ENCODE data around the gene PPP1R12B.

PPP1R12B gene

GRCh38 chr1:202348509-202349205, at the start of gene PPP1R12B:
Gene PPP1R12B, plus strand, starts transcription at chr1:202348699. Its CDS starts 153 bp downstream, at chr1:202348852.
- in situ Hi-C loops (cut with HindIII; ENCODE audit: low sequenced_read_pairs), result no loop called here

- in situ Hi-C loops (cut with HindIII; ENCODE audit: low sequenced_read_pairs), result no loop called here
Observed at GRCh38 chr1:202302166-202302565, 46.3 kb upstream of the PPP1R12B start.

- in situ Hi-C loops (cut with HindIII; ENCODE audit: low sequenced_read_pairs), result no loop called here
Observed at GRCh38 chr1:202304375-202304774, 44.1 kb upstream of the PPP1R12B start.

- in situ Hi-C loops (cut with HindIII; ENCODE audit: low sequenced_read_pairs), result no loop called here
Observed at GRCh38 chr1:202305168-202305567, 43.3 kb upstream of the PPP1R12B start.

- in situ Hi-C loops (cut with HindIII; ENCODE audit: low sequenced_read_pairs), result no loop called here
Observed at GRCh38 chr1:202306535-202307345, 41.8 kb upstream of the PPP1R12B start.

DNA sequence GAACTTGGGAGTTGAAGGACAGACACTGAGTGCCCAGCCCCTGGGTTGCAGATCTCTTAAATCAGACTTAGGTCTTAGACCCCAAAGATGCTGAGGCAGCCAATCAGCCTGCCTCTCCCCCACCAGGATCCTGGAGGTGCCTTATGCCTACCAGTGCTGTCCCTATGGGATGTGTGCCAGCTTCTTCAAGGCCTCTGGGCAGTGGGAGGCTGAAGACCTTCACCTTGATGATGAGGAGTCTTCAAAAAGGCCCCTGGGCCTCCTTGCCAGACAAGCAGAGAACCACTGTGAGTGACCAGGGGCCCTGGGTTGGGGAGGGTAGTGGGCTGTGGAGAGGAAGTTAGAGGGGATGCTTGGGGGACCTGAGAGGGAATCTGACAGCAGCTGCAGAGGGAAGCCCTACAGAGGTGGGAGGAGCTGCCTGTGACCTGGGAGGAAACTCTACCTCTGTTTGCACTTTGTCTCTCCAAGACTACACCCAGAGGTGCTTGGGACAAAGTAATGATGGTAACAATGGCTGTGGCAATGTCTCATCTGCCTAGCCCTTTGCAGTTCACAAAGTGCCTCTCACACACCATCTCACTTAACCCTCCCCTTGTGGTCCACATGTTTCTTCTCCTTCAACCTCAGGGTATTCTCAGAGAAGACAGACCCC, 38.3 kb upstream of the PPP1R12B start:
- in situ Hi-C loops (cut with HindIII; ENCODE audit: low sequenced_read_pairs), result no loop called here

DNA sequence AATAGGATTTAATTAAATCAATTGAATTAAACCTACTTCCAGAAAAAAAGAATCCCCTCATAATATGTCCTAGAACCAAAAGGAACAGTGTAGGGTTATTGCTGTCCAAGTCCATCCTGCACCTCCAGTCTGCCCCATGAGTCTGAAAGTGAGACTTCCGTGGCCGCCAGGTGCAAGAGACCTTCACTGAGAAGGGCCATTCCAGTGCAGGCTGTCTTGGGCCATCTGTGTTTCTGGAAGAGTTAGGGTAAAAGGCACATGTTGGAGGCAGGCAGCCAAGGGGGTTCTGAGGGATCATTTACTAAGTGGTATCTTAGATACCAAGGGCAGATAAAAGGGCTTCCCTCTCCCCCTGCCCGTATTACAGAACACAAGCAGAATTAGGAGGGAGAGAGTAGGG, 37.8 kb upstream of the PPP1R12B start:
- in situ Hi-C loops (cut with HindIII; ENCODE audit: low sequenced_read_pairs), result no loop called here

DNA sequence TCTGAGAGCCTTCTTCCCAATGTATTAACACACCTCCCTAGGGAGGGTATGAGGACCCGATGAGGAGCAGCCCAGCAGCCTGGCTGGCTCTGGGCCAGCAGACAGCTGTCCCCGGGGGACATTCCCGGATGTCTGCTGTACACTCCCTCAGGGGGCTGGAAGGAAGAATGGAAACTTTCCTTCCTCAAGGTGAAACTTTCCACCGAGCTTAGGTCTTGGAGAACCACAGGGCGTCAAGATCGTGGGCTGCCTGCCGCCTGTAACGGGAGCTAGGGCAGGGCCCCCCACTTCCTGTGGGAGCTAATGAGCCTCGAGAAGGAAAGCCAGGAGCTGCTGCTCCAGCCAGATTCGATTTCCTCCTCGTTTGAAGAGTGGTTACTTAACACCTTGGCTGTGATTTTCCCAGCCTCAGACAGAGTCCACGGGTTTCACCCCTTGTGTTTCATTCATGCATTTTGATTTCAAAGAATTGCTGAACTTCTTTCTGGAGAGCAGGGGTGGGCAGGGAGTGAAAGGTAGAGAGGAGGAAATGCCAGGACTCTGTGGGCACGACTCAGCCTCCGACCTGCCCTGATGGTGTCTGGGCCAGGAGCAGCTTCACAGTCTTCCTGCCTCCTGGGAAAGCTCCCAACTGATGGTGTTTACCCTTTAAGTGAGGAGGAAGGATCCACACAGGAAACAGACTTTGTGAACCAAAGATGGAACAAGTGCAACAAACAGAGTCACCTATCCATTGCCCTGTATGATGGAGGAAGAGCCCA, 36.4 kb upstream of the PPP1R12B start:
- in situ Hi-C loops (cut with HindIII; ENCODE audit: low sequenced_read_pairs), result no loop called here

- in situ Hi-C loops (cut with HindIII; ENCODE audit: low sequenced_read_pairs), result no loop called here
Observed at GRCh38 chr1:202315576-202316168, 32.8 kb upstream of the PPP1R12B start.

- in situ Hi-C loops (cut with HindIII; ENCODE audit: low sequenced_read_pairs), result no loop called here
Observed at GRCh38 chr1:202316186-202316585, 32.3 kb upstream of the PPP1R12B start.

- in situ Hi-C loops (cut with HindIII; ENCODE audit: low sequenced_read_pairs), result no loop called here
Observed at GRCh38 chr1:202317941-202318925, 30.3 kb upstream of the PPP1R12B start.

- in situ Hi-C loops (cut with HindIII; ENCODE audit: low sequenced_read_pairs), result no loop called here
Observed at GRCh38 chr1:202319381-202320080, 29.0 kb upstream of the PPP1R12B start.

DNA sequence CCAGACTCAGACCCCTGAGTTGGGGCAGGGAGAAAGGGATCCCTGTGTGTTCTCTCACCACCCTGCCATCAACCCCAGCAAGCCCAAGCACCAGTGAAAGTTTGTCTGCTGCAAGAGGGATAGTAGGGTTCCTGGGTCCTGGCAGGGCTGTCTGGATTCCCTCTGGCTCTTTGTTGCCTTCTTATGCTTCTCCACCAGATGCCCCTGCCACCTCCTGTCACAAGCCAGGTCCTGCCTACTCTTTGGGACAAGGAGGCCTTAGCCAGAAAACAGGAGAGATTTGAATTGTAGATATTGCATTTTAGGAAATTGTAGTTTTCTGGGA, 28.5 kb upstream of the PPP1R12B start:
- in situ Hi-C loops (cut with HindIII; ENCODE audit: low sequenced_read_pairs), result no loop called here

DNA sequence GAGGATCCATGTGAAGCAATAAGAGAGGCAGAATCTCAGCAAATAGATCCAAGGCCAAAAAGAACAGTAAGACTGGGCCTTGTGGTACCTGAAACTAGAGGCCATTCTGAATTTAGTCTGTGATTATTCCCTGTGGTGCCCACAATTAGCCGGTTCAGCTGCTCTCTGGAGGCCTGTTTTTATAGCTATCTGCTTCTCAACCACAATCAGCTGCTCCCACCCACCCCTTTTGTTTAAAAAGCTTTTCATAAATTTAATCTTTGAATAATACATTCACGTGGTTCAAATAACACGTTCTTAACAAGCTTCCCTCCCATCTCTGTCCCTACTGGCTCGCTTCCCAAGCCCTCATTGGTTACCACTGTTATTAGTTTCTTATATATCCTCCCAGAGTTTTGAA, 24.8 kb upstream of the PPP1R12B start:
- in situ Hi-C loops (cut with HindIII; ENCODE audit: low sequenced_read_pairs), result no loop called here

DNA sequence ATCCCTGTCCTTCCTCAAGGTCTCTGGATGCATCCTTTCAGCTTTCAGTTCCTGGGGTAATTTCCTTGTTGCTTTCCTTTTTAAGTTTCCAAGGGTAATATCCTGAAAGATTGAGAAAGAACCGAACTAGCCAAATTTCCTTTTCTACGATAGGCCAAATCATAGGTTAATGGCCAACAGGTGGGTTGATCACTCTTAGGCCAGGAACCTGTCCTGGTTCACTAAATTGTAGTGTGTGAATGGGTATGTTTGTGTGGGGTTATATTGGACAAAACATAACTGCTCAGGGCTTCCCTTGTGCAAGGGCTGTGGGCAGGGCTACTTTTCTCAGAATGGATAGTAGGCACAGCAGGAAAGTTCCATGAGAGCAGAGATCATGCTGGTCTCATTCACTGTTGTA, 23.9 kb upstream of the PPP1R12B start:
- in situ Hi-C loops (cut with HindIII; ENCODE audit: low sequenced_read_pairs), result no loop called here

- in situ Hi-C loops (cut with HindIII; ENCODE audit: low sequenced_read_pairs), result no loop called here
Observed at GRCh38 chr1:202329891-202330290, 18.6 kb upstream of the PPP1R12B start.

DNA sequence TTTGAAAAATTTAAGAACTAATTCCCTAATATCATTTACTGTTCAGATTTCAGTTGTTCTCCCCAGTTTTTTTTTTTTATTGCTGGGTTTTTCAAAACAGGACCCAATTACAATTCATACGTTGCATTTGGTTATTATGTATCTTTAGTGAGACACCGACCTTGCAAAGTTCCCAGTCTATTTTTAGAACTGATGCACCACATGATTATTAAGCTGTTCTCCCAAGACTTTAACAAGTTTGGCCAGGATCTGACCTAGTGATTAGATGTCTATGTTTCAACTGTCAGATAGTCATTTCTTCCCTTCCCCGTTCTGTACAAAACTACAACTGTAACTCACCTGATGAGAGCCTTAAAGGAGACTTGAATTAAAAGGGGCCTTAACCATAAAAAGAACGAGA, 14.6 kb upstream of the PPP1R12B start:
- in situ Hi-C loops (cut with HindIII; ENCODE audit: low sequenced_read_pairs), result no loop called here

DNA sequence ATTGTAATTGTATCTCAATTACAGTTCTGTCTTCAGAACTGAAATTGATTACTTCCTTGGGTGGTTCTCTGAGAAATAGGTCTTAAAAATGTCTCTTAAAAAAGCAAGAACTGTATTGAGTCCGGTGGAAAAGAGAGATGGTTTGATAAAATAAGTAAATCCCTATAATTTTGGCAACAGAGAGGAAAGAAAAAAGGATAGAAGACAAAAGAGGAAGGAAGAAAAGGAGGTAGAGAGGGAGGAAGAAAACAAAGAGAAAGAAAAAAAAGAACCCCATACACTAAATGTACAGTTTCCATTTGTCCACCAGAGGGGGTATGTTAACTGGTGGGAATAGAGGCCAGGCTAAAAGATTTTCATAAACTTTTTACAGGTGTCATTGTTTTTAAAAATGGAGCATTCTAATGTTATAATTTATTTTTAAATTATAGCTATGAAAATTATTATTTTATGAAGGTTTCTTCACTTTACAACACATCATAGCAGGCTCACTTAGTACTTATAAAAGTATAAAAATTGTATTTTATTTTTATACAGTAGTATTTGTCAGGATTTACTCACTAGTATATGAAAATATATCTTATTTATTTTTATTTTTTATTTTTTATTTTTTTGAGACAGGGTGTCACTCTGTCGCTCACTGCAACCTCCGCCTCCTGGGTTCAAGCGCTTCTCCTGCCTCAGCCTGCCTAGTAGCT, 4.7 kb upstream of the PPP1R12B start:
- in situ Hi-C loops (cut with HindIII; ENCODE audit: low sequenced_read_pairs), result no loop called here
